Measurements from ENCODE around the gene ANG. TPM values are rescaled to one million over a fixed set of nuclear protein-coding genes. Genes with fewer than 3 reads are reported as not detected.

The ANG gene
- polyA plus RNA-seq, 1 of the 3 experiments (the other 2 are of a cell fraction), result 3.6 TPM

DNA sequence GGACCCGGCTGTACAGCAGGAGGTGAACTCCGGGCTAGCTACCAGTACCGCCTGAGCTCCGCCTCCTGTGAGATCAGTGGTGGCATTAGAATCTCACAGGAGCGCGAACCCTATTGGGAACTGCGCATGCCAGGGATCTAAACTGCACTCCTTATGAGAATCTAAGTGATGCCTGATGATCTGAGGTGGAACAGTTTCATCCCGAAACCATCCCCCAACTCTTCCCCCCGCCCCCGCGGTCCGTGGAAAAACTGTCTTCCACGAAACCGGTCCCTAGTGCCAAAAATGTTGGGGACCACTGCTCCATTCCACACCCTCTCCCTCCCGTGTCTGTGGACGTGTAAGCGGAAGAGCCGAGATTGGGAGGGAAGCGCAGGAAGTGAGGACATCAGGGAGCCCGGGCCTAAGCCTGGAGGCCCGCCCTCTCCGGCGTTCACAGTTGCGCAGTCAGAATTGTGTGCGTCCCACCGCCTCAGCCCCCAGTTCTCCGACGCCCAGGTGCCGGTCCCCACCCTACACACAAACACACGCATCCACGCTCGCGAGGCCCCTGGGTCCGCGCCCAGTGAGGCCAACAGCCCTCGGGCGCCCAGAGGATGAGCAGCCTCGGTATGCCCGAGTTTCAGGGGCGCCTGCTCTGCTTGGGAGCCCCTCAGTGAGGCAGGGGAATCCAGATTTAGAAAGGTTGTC, 6.0 kb upstream of the ANG start:
- POLR2A ChIA-PET, result interaction anchor here (1.1 to 1.6 kb wide), 2 partner anchors 227 to 340 kb away, joined by 3 to 4 read pairs; partner anchors contain the start of genes APEX1 and PARP2
- DNase-seq, result peak; percentile 85
- Histone ChIP-seq H3K4me1 (ENCODE audit: control insufficient read depth in 1 of 2, insufficient read depth in 2 of 2, low read depth in 1 of 2, low read length in 1 of 2) (peaks cover 5 to 26% of the 10 kb centered on the region in 2 experiments; a peak in 3 of 4 replicates), H3F3A (replicated peaks; ENCODE audit: insufficient read depth) (peaks cover 39% of the 10 kb centered on the region), H2AFZ (ENCODE audit: low read depth) (peak overlapping the region; percentile 97), H3K36me3 (replicated peaks in 1 of 2; ENCODE audit: control insufficient read depth in 1 of 2, insufficient read depth in 2 of 2, low read length in 1 of 2) (no peaks in the 10 kb centered on the region), H3K9ac (peak overlapping the region; percentile 97), H3K4me3 (ENCODE audit: low read depth in 2 of 2, low read length in 1 of 2) (peak overlapping the region; percentile 93 to 97), H3K9me3 (no peaks in the 10 kb centered on the region), H3K27me3 (ENCODE audit: insufficient read depth) (peaks cover 2% of the 10 kb centered on the region; the same call in 1 of the 2 replicates), H3K79me2 (ENCODE audit: insufficient read depth) (no peaks in the 10 kb centered on the region), H3K4me2 (peak overlapping the region; percentile 97), H4K20me1 (ENCODE audit: insufficient read depth) (no peaks in the 10 kb centered on the region), H3K9me2 (no peaks in the 10 kb centered on the region), H3K27ac (ENCODE audit: low read depth in 2 of 2, low read length in 1 of 2) (peak overlapping the region; percentile 94 to 98)
- CTCF ChIA-PET, result interaction anchor here (0.9 to 5.5 kb wide), 8 partner anchors 9 to 288 kb away, joined by 3 to 25 read pairs (median 4); no protein-coding TSS in a partner anchor
- TF ChIP-seq POLR2AphosphoS5 (IDR thresholded peaks at IDR 0.05; ENCODE audit: low read depth, low read length), result peak; percentile 99
- TF ChIP-seq, protein P1, sequence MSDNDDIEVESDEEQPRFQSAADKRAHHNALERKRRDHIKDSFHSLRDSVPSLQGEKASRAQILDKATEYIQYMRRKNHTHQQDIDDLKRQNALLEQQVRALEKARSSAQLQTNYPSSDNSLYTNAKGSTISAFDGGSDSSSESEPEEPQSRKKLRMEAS (IDR thresholded peaks at IDR 0.05; ENCODE audit: low read depth), result 0 out of 2 replicates have a peak, but pooled peaks have one; percentile 42
- TF ChIP-seq, protein P2, sequence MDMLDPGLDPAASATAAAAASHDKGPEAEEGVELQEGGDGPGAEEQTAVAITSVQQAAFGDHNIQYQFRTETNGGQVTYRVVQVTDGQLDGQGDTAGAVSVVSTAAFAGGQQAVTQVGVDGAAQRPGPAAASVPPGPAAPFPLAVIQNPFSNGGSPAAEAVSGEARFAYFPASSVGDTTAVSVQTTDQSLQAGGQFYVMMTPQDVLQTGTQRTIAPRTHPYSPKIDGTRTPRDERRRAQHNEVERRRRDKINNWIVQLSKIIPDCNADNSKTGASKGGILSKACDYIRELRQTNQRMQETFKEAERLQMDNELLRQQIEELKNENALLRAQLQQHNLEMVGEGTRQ (IDR thresholded peaks at IDR 0.05; ENCODE audit: borderline replicate concordance, low read depth, low read length), result no peak
- peak; percentile 63 for TF ChIP-seq CHD2 (IDR thresholded peaks at IDR 0.05; ENCODE audit: low read length, partially characterized antibody)
- no peak for TF ChIP-seq EZH2phosphoT487 (IDR thresholded peaks at IDR 0.05; ENCODE audit: borderline replicate concordance, low read depth)
- TF ChIP-seq TAF1 (IDR thresholded peaks at IDR 0.05; ENCODE audit: borderline replicate concordance, low read depth, low read length), result peak; percentile 63
- peak; percentile 81 for TF ChIP-seq GABPA (IDR thresholded peaks at IDR 0.05; ENCODE audit: low read depth)
- TF ChIP-seq NRF1 (IDR thresholded peaks at IDR 0.05; ENCODE audit: low read depth, low read length), result peak; percentile 51
- TF ChIP-seq SIN3A (IDR thresholded peaks at IDR 0.05; ENCODE audit: borderline replicate concordance, low read depth, low read length), result peak; percentile 59; the same call in 1 of the 2 replicates
- TF ChIP-seq, protein P3, sequence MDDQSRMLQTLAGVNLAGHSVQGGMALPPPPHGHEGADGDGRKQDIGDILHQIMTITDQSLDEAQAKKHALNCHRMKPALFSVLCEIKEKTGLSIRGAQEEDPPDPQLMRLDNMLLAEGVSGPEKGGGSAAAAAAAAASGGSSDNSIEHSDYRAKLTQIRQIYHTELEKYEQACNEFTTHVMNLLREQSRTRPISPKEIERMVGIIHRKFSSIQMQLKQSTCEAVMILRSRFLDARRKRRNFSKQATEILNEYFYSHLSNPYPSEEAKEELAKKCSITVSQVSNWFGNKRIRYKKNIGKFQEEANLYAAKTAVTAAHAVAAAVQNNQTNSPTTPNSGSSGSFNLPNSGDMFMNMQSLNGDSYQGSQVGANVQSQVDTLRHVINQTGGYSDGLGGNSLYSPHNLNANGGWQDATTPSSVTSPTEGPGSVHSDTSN (IDR thresholded peaks at IDR 0.05), result 0 out of 2 replicates have a peak, but pooled peaks have one; percentile 20
- TF ChIP-seq RAD21 (IDR thresholded peaks at IDR 0.05; ENCODE audit: low read length), result no peak
- TF ChIP-seq ELF1 (IDR thresholded peaks at IDR 0.05), result peak; percentile 69
- TF ChIP-seq FOSL2 (IDR thresholded peaks at IDR 0.05; ENCODE audit: borderline replicate concordance, low read depth), result no peak
- TF ChIP-seq YY1 (IDR thresholded peaks at IDR 0.05; ENCODE audit: low read depth), result 0 out of 2 replicates have a peak, but pooled peaks have one; percentile 10
- WGBS (ENCODE audit: low lambda C conversion rate), result under 1% methylated on average over 31 of the region's 40 CpGs

Measured in SK-N-SH (cell line).